Muscle layer of colon (tissue), 2 donors: Measurements from ENCODE around the gene CTPS2.

Experiments used
- H3K27ac ChIP-seq: one replicate; pipeline ENCODE4 v1.7.0; 2013; ENCODE audit warnings: low read depth, mild to moderate bottlenecking, low read length, moderate library complexity
- H3K27me3 ChIP-seq, 2 donors: one replicate each; pipeline ENCODE4 v1.7.0; 2013; ENCODE audit warnings: low read length in 2 of 2, mild to moderate bottlenecking in 2 of 2; ENCODE audit not compliant: insufficient read depth in 2 of 2, control insufficient read depth in 1 of 2
- H3K36me3 ChIP-seq: one replicate; pipeline ENCODE4 v1.7.0; 2013; ENCODE audit warnings: mild to moderate bottlenecking, low read length; ENCODE audit not compliant: insufficient read depth
- H3K4me1 ChIP-seq: one replicate; pipeline ENCODE4 v1.7.0; 2013; ENCODE audit warnings: mild to moderate bottlenecking, low read length; ENCODE audit not compliant: insufficient read depth
- H3K4me3 ChIP-seq, 2 donors: one replicate each; pipeline ENCODE4 v1.7.0; 2013; ENCODE audit warnings: low read length in 2 of 2, low read depth in 1 of 2, mild to moderate bottlenecking in 1 of 2, moderate library complexity in 1 of 2
- H3K9ac ChIP-seq: one replicate; pipeline ENCODE4 v1.7.0; 2013; ENCODE audit warnings: low read length
- H3K9me3 ChIP-seq: one replicate; pipeline ENCODE4 v1.7.0; 2013; ENCODE audit warnings: mild to moderate bottlenecking, low read length
- donor health status: abdominal sarcoma.
- donor health status: Adenocarcinoma of cecum.

The CTPS2 gene

DNA sequence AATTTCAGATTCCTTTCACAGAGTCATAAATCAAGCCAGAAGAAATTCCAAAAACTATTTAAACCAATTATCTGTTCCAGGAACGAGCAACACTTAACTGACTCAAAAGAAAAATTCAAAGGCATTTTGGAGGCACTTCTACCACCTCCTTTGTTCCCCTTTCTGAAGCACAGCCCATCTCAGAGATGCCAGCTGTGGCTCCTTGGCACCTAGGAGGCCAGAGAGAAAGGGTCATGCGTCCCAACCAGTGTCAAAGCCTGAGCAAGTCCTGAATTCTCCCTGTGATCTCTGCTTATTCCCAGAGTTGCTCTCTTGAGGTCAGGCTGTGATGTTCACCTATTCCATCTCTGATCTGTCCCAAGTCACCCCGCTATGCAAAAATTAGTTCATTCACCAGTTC lies 167.5 kb downstream of the CTPS2 start:
- peaks cover 0 to 3% of the 10 kb centered on the region in 2 donors for H3K27me3 ChIP-seq

More for the DNA sequence above, 167.5 kb downstream of the CTPS2 start:
- Histone ChIP-seq H3K9ac (no peak overlapping the region), H3K36me3 (no peaks in the 10 kb centered on the region), H3K4me1 (no peaks in the 10 kb centered on the region), H3K9me3 (no peaks in the 10 kb centered on the region), H3K4me3 (no peak overlapping the region), H3K27ac (no peak overlapping the region)
